Measurements from ENCODE around the gene KDELR1.
"Not testable (repeated sequence)": the region's sequence is repeated elsewhere in the genome, so short reads cannot be mapped to it uniquely, and the experiment has no call there.

Gene KDELR1

GRCh38 chr19:48397263-48398101 is 6.1 kb upstream of the KDELR1 start:
- DNase-seq (ENCODE audit: low spot score): no peak

DNA sequence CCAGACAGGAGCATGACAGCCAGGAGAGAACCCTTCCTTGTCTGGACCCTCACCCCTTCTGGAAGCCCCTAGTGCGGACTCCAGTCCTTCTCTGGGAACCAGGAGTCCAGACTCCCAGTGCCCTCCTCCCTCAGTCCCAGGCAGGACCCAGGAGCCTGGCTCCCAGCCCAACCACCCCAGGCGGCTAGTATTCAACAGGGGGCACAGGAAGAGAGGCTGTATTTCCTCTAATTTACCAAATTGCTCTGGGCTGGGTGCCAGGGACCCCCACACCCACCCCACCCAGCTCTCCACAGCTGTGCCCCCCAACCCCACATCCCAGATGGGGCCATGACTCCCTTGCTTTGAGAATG is 5.4 kb upstream of the KDELR1 start:
- DNase-seq (ENCODE audit: low spot score): no peak

GRCh38 chr19:48396016-48396823 is 4.9 kb upstream of the KDELR1 start:
- DNase-seq (ENCODE audit: low spot score): no peak

GRCh38 chr19:48395499-48395898 is 4.1 kb upstream of the KDELR1 start:
- no peak for DNase-seq (ENCODE audit: low spot score)

GRCh38 chr19:48395170-48395455 is 3.8 kb upstream of the KDELR1 start:
- no peak for DNase-seq (ENCODE audit: low spot score)

- no peak for DNase-seq (ENCODE audit: low spot score)
These were observed 3.2 kb upstream of the KDELR1 start for GRCh38 chr19:48394331-48395169.

- peak; percentile 48 for DNase-seq (ENCODE audit: low spot score)
These were observed 2.4 kb upstream of the KDELR1 start, which contains the start of gene GRIN2D for GRCh38 chr19:48393559-48394330. Gene GRIN2D, plus strand, starts transcription at chr19:48393668. Its CDS starts 4,725 bp downstream, at chr19:48398393.

- no peak for DNase-seq (ENCODE audit: low spot score)
These were observed 1.7 kb upstream of the KDELR1 start for GRCh38 chr19:48392860-48393558.

DNA sequence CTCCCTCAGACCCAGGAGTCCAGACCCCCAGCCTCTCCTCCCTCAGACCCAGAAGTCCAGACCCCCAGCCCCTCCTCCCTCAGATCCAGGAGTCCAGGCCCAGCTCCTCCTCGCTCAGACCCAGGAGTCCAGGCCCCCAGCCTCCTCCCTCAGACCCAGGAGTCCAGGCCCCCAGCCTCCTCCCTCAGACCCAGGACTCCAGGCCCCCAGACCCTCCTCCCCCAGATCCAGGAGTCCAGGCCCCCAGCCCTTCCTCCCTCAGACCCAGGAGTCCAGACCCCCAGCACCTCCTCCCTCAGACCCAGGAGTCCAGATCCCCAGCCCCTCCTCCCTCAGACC is 624 bp upstream of the KDELR1 start:
- DNase-seq (ENCODE audit: low spot score): not testable (repeated sequence)

DNA sequence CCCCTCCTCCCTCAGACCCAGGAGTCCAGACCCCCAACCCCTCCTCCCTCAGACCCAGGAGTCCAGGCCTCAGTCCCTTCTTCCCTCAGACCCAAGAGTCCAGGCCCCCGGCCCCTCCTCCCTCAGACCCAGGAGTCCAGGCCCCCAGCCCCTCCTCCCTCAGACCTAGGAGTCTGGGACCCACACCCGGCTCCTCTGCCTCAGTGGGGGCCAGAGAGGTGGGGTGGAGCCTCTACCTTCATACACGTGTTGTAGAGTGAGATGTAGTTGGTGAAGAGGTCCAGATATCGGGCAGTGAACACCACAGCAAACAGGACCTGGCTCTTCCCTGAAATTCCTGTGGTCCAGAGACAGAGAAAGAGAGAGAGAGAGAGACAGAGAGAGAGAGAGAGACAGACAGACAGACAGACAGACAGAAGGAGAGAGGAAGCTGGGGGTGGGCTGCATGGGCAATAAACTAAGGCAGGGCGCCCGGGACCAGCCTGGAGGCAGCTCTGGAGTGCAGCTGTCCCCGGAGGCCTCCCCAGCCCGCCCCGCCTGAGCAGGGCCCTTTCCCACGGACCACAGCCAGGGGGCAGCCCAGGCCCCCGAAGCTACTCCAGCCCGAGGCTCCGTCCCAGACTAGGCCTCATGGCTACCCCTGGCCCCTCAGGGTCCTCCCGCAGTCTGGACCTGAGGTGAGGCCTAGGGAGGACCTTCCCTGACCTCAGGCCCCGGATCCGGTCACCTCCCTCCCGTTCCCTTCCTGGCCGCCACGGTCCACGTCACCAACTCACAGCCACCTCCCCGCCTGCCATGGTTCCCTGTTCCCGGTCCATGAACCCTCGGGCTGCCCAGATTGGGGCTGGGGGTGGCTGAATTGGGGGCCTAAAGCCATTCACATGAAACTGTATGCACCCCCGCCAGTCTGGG is 907 bp downstream of the KDELR1 start:
- DNase-seq (ENCODE audit: low spot score): peak; percentile 72

DNA sequence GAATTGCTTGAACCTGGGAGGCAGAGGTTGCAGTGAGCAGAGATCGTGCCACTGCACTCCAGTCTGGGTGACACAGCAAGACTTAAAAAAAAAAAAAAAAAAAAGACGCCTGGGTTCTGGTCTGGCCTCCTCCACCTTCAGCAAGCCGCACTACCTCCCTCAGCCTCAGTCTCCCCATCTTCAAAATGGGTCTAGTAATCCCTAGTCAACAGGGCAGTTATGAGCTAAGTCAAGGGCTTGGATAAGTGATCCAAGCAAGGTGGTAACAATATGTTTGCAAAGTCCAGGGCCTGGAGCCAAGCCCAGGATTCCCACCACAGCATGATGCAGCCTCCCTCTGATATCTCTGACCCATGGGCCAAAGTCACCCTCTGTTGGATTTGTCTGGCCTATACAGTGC is 4.4 kb downstream of the KDELR1 start:
- no peak for DNase-seq (ENCODE audit: low spot score)

- DNase-seq (ENCODE audit: low spot score): no peak
These were observed 5.8 kb downstream of the KDELR1 start for GRCh38 chr19:48385461-48386087.

DNA sequence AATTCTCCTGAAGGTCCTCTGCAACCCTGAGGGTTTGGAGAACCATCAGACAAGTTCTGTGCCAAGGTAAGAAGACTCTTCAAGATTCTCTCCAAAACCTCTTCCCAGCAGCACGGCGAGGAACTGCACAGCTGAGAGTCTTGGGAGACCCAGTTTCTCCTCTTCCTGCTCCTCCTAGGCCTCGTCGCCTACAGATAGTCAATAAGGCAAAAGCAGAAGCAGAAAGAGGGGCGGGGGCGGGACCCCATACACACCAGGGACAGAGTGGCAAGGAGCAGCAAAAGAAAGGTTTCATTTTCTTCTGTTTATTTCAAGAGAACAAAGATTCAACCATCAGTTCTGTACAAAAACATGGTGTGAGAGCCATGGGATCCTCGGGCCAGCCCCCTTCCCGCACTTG is 9.1 kb downstream of the KDELR1 start:
- DNase-seq (ENCODE audit: low spot score): no peak

DNA sequence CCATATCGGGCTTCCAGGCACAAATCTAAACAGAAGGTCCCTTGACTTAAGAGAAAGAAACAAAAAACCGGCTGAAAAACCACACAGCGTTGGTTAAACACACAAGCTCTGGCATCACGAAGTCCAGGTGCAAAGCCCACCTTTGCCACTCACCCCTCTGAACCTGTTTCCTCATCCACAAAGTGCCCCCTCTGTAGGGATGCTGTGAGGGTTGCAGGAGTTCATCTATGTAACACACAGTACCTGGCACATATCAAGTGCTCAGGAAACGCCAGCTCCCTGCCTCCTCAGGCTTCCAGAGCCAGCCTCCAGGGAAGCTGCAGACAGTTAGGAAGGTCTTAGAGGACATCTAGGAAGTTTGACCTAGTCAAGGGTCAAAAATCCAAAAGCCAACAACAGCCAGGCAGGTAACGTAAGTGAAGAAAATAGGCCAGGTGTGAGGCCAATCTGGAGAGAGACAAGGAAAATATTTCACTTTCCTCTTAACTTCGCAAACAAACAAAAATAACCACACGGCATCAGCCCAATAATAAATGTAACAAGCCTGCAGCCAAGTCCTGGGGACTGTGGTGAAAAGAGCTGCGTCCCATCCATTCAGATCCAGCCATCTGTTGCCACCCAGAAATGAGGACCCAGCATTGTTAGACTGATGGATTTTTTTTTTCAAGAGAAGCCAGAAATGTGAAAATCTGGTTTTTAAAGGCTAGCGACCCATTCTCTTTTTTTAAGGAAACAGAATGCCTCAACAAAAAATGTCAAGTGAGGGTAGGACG is 10.0 kb downstream of the KDELR1 start:
- no peak for DNase-seq (ENCODE audit: low spot score)

DNA sequence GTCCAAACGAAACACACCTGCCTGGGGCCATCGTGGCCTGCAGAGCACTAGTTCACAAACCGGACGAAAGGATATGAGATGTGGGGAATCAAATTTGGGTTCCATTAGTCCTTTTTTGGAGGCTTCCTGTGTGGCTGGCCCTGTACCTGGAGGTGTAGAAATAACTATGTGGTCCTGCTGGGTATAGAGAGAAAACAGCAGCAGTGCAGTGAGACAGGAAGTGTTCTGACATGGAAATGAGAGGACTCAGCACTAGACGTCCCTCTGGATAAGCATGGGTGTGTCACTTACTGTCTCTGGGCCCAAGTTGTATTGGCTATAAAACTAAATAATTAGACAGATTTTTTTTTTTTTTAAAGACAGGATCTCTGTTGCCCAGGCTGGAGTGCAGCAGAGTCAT is 12.3 kb downstream of the KDELR1 start:
- no peak for DNase-seq (ENCODE audit: low spot score)

DNA sequence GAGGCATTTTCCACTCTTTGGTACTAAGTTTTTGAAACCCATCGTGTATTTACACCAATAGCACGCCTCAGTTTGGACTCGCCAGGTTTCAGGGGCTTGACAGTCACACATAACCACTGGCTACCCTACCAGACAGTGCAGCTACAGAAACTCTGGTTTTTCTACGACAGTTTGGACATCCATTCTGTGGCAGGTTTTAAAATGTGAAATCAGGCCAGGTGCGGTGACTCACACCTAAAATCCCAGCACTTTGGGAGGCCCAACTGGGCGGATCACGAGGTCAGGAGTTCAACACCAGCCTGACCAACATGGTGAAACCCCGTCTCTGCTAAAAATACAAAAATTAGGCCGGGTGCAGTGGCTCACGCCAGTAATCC is 13.2 kb downstream of the KDELR1 start:
- DNase-seq (ENCODE audit: low spot score): no peak

GRCh38 chr19:48373567-48373966 is 17.8 kb downstream of the KDELR1 start:
- DNase-seq (ENCODE audit: low spot score): no peak

GRCh38 chr19:48372904-48373303 is 18.4 kb downstream of the KDELR1 start:
- no peak for DNase-seq (ENCODE audit: low spot score)

DNA sequence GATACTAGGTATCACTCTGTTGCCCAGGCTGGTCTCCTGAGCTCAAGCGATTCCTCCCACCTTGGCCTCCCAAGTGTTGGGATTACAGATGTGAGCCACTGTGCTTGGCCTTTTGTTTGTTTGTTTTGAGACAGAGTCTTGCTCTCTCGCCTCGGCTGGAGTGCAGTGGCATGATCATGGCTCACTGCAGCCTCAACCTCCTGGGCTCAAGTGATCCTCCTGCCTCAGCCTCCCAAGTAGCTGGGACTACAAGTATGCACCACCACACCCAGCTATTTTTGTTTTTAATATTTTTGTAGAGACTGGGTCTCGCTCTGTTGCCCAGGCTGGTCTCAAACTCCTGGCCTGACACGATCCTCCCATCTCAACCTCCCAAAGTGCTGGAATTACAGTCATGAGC is 19.6 kb downstream of the KDELR1 start:
- DNase-seq (ENCODE audit: low spot score): not testable (repeated sequence)
